ENCODE data around the gene CDH3. TPM values are rescaled to one million over a fixed set of nuclear protein-coding genes. Genes with fewer than 3 reads are reported as not detected.

CDH3 gene
- total RNA-seq, 1 donor from 2014 or later, result 0.37 TPM

DNA sequence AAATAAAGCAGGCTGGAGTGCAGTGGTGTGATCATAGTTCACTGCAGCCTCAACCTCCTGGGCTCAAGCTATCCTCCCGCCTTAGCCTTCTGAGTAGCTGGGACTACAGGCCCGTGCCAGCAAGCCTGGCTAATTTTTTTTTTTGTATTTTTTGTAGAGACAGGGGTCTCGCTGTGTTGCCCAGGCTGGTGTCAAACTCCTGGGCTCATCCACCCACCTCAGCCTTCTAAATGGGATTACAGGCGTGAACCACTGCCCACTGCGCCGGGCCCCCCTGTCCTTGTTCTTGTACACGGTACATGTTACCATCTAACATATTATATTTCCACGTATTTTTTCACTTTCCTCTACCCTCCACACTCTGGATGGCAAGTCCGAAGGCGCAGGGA, 3.1 kb upstream of the CDH3 start:
- H3K4me3 Mint-ChIP-seq, result no peak overlapping the region
- H3K36me3 Mint-ChIP-seq (ENCODE audit: low read depth), result no peaks in the 10 kb centered on the region
- peaks cover 38% of the 10 kb centered on the region for H3K27me3 Mint-ChIP-seq
- H3K27ac Mint-ChIP-seq, result no peak overlapping the region
- peaks cover 3% of the 10 kb centered on the region for H3K9me3 Mint-ChIP-seq
- peaks cover 2% of the 10 kb centered on the region for H3K4me1 Mint-ChIP-seq
- intact Hi-C loops (cut with micrococcal nuclease), result no loop called here
- DNase-seq, result no peak

GRCh38 chr16:68642436-68643101, 2.5 kb upstream of the CDH3 start:
- intact Hi-C loops (cut with micrococcal nuclease), result no loop called here
- Mint-ChIP-seq H3K27me3 (peaks cover 44% of the 10 kb centered on the region), H3K4me3 (no peak overlapping the region), H3K4me1 (peaks cover 2% of the 10 kb centered on the region), H3K27ac (no peak overlapping the region), H3K9me3 (peaks cover 3% of the 10 kb centered on the region), H3K36me3 (ENCODE audit: low read depth) (no peaks in the 10 kb centered on the region)
- no peak for DNase-seq

GRCh38 chr16:68643227-68643626, 1.9 kb upstream of the CDH3 start:
- Mint-ChIP-seq H3K36me3 (ENCODE audit: low read depth) (no peaks in the 10 kb centered on the region), H3K4me3 (no peak overlapping the region), H3K9me3 (peaks cover 3% of the 10 kb centered on the region), H3K27ac (no peak overlapping the region), H3K4me1 (peaks cover 2% of the 10 kb centered on the region), H3K27me3 (peaks cover 47% of the 10 kb centered on the region)
- DNase-seq, result no peak
- intact Hi-C loops (cut with micrococcal nuclease), result no loop called here

GRCh38 chr16:68643847-68644246, 1.3 kb upstream of the CDH3 start:
- no peak for DNase-seq
- intact Hi-C loops (cut with micrococcal nuclease), result no loop called here
- no peaks in the 10 kb centered on the region for H3K36me3 Mint-ChIP-seq (ENCODE audit: low read depth)
- H3K4me3 Mint-ChIP-seq, result no peak overlapping the region
- H3K27ac Mint-ChIP-seq, result no peak overlapping the region
- peaks cover 2% of the 10 kb centered on the region for H3K4me1 Mint-ChIP-seq
- H3K27me3 Mint-ChIP-seq, result peaks cover 46% of the 10 kb centered on the region
- no peaks in the 10 kb centered on the region for H3K9me3 Mint-ChIP-seq

DNA sequence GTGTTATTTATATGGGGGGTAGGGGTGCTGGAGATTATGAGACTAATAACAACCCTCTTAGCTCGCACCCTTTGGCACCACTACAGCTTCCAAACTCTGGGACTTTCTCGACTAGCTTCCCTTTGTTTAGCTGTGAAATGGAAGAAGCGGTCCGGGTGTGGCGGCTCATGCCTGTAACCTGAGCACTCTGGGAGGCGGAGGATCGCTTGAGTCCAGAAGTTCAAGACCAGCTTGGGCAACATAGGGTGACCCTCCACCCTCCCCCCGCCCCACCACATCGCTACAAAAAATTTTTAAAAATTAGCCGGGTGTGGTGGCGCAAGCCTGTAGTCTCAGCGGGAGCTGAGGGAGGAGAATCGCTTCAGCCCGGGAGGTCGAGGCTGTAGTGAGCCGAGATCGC, 814 bp upstream of the CDH3 start:
- Mint-ChIP-seq H3K9me3 (no peaks in the 10 kb centered on the region), H3K27me3 (peaks cover 46% of the 10 kb centered on the region), H3K4me1 (peaks cover 2% of the 10 kb centered on the region), H3K27ac (no peak overlapping the region), H3K4me3 (peak overlapping the region; percentile 58), H3K36me3 (ENCODE audit: low read depth) (no peaks in the 10 kb centered on the region)
- intact Hi-C loops (cut with micrococcal nuclease), result no loop called here
- no peak for DNase-seq

- no peak for DNase-seq
- Mint-ChIP-seq H3K4me1 (peaks cover 2% of the 10 kb centered on the region), H3K27ac (no peak overlapping the region), H3K36me3 (ENCODE audit: low read depth) (no peaks in the 10 kb centered on the region), H3K4me3 (no peak overlapping the region), H3K9me3 (no peaks in the 10 kb centered on the region), H3K27me3 (peaks cover 48% of the 10 kb centered on the region)
- intact Hi-C loops (cut with micrococcal nuclease), result no loop called here
These were observed 631 bp downstream of the CDH3 start for GRCh38 chr16:68645494-68646388.

DNA sequence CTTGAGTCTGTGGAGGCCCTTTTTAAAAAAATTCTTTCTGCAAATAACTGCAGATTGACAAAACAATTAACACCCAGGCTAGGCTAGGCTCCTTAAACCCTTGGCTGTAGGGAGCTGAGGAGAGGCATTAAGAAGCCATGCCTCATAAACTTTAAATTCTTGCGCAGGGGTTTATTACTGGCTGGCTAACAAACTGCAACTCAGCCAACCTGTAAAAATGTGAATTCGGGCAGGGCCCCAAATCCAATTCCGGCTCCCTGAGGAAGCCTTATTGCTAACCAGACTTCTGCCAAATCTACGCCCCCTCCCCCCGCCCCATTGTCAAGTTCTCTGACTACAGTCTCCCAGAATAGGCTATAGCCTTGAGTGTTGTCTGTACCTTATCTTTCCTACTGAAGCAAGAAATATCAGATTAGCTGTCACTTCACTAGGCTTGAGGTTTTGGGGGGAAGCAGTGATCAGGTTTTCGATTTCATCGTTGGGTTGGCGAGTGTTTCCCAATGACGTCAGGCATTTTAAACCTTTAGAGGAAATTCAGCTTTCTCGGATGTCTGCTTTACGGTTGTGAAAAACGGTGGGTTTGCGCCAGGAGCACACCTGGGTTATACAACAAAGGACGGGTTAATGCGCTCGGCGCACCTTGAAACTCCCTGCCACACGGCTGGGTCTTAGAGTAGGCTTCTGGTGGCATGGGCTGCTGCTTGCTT, 2.0 kb downstream of the CDH3 start:
- Mint-ChIP-seq H3K27me3 (peaks cover 44% of the 10 kb centered on the region), H3K4me3 (no peak overlapping the region), H3K36me3 (ENCODE audit: low read depth) (no peaks in the 10 kb centered on the region), H3K4me1 (peaks cover 2% of the 10 kb centered on the region), H3K27ac (no peak overlapping the region), H3K9me3 (no peaks in the 10 kb centered on the region)
- no peak for DNase-seq
- intact Hi-C loops (cut with micrococcal nuclease), result no loop called here

GRCh38 chr16:68651136-68651535, 6.0 kb downstream of the CDH3 start:
- Mint-ChIP-seq H3K4me3 (no peak overlapping the region), H3K9me3 (no peaks in the 10 kb centered on the region), H3K27me3 (peaks cover 24% of the 10 kb centered on the region), H3K36me3 (ENCODE audit: low read depth) (no peaks in the 10 kb centered on the region), H3K4me1 (no peaks in the 10 kb centered on the region), H3K27ac (no peak overlapping the region)
- intact Hi-C loops (cut with micrococcal nuclease), result no loop called here
- DNase-seq, result no peak

- Mint-ChIP-seq H3K27me3 (peaks cover 10% of the 10 kb centered on the region), H3K4me3 (no peak overlapping the region), H3K36me3 (ENCODE audit: low read depth) (no peaks in the 10 kb centered on the region), H3K4me1 (no peaks in the 10 kb centered on the region), H3K27ac (no peak overlapping the region), H3K9me3 (no peaks in the 10 kb centered on the region)
- intact Hi-C loops (cut with micrococcal nuclease), result no loop called here
- no peak for DNase-seq
These were observed 7.5 kb downstream of the CDH3 start for GRCh38 chr16:68652659-68653058.

DNA sequence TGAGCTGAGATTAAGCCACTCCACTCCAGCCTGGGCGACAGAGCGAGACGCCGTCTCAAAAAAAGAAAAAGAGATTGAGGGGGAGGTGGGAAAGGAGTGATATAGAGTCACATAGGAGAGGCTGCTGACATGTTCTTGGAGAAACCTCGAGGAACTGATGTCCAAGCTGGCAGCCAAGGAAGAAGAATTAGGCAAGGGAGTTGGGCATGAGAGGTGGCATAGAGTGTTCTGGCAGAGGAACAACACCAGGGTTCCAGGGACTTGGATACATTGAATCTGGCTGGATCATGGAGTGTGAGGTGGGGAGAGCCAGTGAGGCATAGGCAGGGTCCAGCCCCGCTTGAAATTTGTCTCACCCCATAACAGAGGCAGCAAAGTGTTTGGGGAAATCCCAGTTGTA, 10.7 kb downstream of the CDH3 start:
- Mint-ChIP-seq H3K4me1 (peaks cover 1% of the 10 kb centered on the region), H3K27ac (no peak overlapping the region), H3K27me3 (peaks cover 9% of the 10 kb centered on the region), H3K9me3 (no peaks in the 10 kb centered on the region), H3K4me3 (no peak overlapping the region), H3K36me3 (ENCODE audit: low read depth) (no peaks in the 10 kb centered on the region)
- no peak for DNase-seq
- intact Hi-C loops (cut with micrococcal nuclease), result no loop called here

GRCh38 chr16:68656751-68657150, 11.6 kb downstream of the CDH3 start:
- H3K36me3 Mint-ChIP-seq (ENCODE audit: low read depth), result no peaks in the 10 kb centered on the region
- DNase-seq, result no peak
- no peak overlapping the region for H3K27ac Mint-ChIP-seq
- H3K4me1 Mint-ChIP-seq, result peaks cover 1% of the 10 kb centered on the region
- no peaks in the 10 kb centered on the region for H3K9me3 Mint-ChIP-seq
- peaks cover 14% of the 10 kb centered on the region for H3K27me3 Mint-ChIP-seq
- intact Hi-C loops (cut with micrococcal nuclease), result no loop called here
- no peak overlapping the region for H3K4me3 Mint-ChIP-seq

DNA sequence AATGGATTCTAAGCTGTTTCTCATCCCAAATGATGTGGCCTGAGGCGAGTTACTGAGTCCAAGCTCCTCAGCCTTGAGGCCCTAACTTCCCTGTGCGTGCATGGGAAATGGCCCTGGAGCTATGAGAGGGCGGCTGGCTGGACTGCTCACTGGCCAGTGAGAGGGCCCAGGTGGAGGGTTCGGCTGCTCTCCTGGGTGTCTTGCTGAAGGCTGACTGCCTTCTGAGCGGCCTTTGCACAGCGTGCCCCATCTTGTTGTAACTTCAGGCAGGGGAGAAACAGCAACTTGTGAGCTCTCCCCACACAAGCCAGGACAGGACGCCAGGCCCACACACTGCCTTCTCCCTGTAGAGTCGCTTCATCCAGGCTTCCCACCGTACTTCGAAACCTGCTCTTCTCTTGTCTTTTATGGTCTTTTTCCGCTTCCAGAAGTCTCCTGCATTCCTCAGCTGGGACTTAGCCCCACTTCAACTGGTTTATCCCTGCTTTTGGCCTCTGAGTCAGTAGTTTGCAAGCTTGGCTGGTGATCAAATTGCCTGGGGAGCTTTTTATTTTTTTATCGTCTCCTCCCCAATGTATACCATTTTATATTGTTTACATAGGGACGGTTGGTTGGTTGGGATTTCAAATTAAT, 13.3 kb downstream of the CDH3 start:
- no peak overlapping the region for H3K27ac Mint-ChIP-seq
- intact Hi-C loops (cut with micrococcal nuclease), result no loop called here
- no peak for DNase-seq
- H3K27me3 Mint-ChIP-seq, result peaks cover 14% of the 10 kb centered on the region
- peaks cover 1% of the 10 kb centered on the region for H3K4me1 Mint-ChIP-seq
- H3K4me3 Mint-ChIP-seq, result no peak overlapping the region
- H3K9me3 Mint-ChIP-seq, result no peaks in the 10 kb centered on the region
- H3K36me3 Mint-ChIP-seq (ENCODE audit: low read depth), result no peaks in the 10 kb centered on the region

- Mint-ChIP-seq H3K9me3 (no peaks in the 10 kb centered on the region), H3K27me3 (peaks cover 14% of the 10 kb centered on the region), H3K4me1 (peaks cover 1% of the 10 kb centered on the region), H3K4me3 (no peak overlapping the region), H3K27ac (no peak overlapping the region), H3K36me3 (ENCODE audit: low read depth) (no peaks in the 10 kb centered on the region)
- no peak for DNase-seq
- intact Hi-C loops (cut with micrococcal nuclease), result no loop called here
These were observed 13.9 kb downstream of the CDH3 start for GRCh38 chr16:68658974-68659360.

Data from activated CD4-positive, alpha-beta T cell treated with anti-CD3 and anti-CD28 coated beads, Interleukin-2, amount 10 ng/mL, durations not matched to agents 24 days and 14 days (primary cell).